GM12872 (cell line): ENCODE results near the gene VSIG2.

Source experiments
- CTCF ChIP-seq: IDR thresholded peaks from 3 replicates; pipeline ENCODE4 v1.5.1; 2011; ENCODE audit warnings: low read depth, mild to moderate bottlenecking, low read length, moderate library complexity; ENCODE audit not compliant: insufficient read depth

Gene VSIG2

GRCh38 chr11:124751741-124752470, at the start of gene VSIG2:
TSS of gene VSIG2 (minus strand) at chr11:124752255. CDS start at chr11:124752137, 118 bp downstream.
- TF ChIP-seq CTCF: no peak

- TF ChIP-seq CTCF: no peak
Observed at GRCh38 chr11:124801014-124801413, 49.0 kb upstream of the VSIG2 start.

GRCh38 chr11:124800226-124800929, 48.3 kb upstream of the VSIG2 start, which contains the start of gene MSANTD2:
TSS of gene MSANTD2 (minus strand) at chr11:124800406. CDS start at chr11:124800380, 26 bp downstream.
- no peak for TF ChIP-seq CTCF

GRCh38 chr11:124799348-124800225, 47.5 kb upstream of the VSIG2 start:
- no peak for TF ChIP-seq CTCF

- no peak for TF ChIP-seq CTCF
Observed at GRCh38 chr11:124798991-124799347, 46.9 kb upstream of the VSIG2 start.

- no peak for TF ChIP-seq CTCF
Observed at GRCh38 chr11:124796312-124796711, 44.3 kb upstream of the VSIG2 start.
